Measurements from ENCODE around the gene RPP25. TPM values are rescaled to one million over a fixed set of nuclear protein-coding genes. Genes with fewer than 3 reads are reported as not detected.

RPP25 gene
- total RNA-seq, 3 donors from 2014 or later (not counting 1 experiment from before 2014, with no cell fraction given) = 0.21 to 0.84 (median 0.50) TPM

GRCh38 chr15:74997543-74997942 is 41.0 kb upstream of the RPP25 start:
- 78% methylated on average over 2 of the region's 2 CpGs for WGBS (ENCODE audit: insufficient coverage)

GRCh38 chr15:74997141-74997540 is 40.6 kb upstream of the RPP25 start:
- ATAC-seq (no peak), DNase-seq (no peak)
- H3K36me3 Mint-ChIP-seq = no peaks in the 10 kb centered on the region
- Histone ChIP-seq H3K4me1 (ENCODE audit: control insufficient read depth, insufficient read depth, low read length) (peaks cover 15% of the 10 kb centered on the region), H3K27ac (ENCODE audit: low read length) (no peak overlapping the region), H3K27me3 (ENCODE audit: control insufficient read depth, insufficient read depth, low read length) (peaks cover 20% of the 10 kb centered on the region), H3K9me3 (ENCODE audit: control insufficient read depth, insufficient read depth, low read length) (no peaks in the 10 kb centered on the region), H3K36me3 (ENCODE audit: control insufficient read depth, insufficient read depth, low read length) (no peaks in the 10 kb centered on the region), H3K4me3 (ENCODE audit: low read length) (no peak overlapping the region)
- no peak for TF ChIP-seq CTCF (IDR thresholded peaks at IDR 0.05)
- H3K27ac Mint-ChIP-seq = no peak overlapping the region
- intact Hi-C loops (cut with micrococcal nuclease) = no loop called here
- H3K27me3 Mint-ChIP-seq (ENCODE audit: low read depth in 2 of 2) = peaks cover 21 to 32% of the 10 kb centered on the region in 2 donors
- H3K9me3 Mint-ChIP-seq = no peaks in the 10 kb centered on the region
- 93% methylated on average over 2 of the region's 4 CpGs for WGBS (ENCODE audit: insufficient coverage)
- peaks cover 5 to 18% of the 10 kb centered on the region in 2 donors for H3K4me1 Mint-ChIP-seq
- H3K4me3 Mint-ChIP-seq = no peak overlapping the region

More at GRCh38 chr15:74997543-74997942, 41.0 kb upstream of the RPP25 start:
- H3K27ac ChIP-seq (ENCODE audit: low read length) = no peak overlapping the region
- no peak for TF ChIP-seq CTCF (IDR thresholded peaks at IDR 0.05)
- Mint-ChIP-seq H3K4me3 (peak overlapping the region; percentile 22), H3K27ac (no peak overlapping the region), H3K9me3 (no peaks in the 10 kb centered on the region), H3K36me3 (no peaks in the 10 kb centered on the region), H3K4me1 (peaks cover 5 to 18% of the 10 kb centered on the region in 2 donors), H3K27me3 (ENCODE audit: low read depth in 2 of 2) (peaks cover 23 to 35% of the 10 kb centered on the region in 2 donors)
- H3K4me3 ChIP-seq (ENCODE audit: low read length) = no peak overlapping the region
- no peaks in the 10 kb centered on the region for H3K36me3 ChIP-seq (ENCODE audit: control insufficient read depth, insufficient read depth, low read length)
- ATAC-seq = no peak
- no peak for DNase-seq
- no peaks in the 10 kb centered on the region for H3K9me3 ChIP-seq (ENCODE audit: control insufficient read depth, insufficient read depth, low read length)
- intact Hi-C loops (cut with micrococcal nuclease) = no loop called here
- H3K27me3 ChIP-seq (ENCODE audit: control insufficient read depth, insufficient read depth, low read length) = peaks cover 20% of the 10 kb centered on the region
- H3K4me1 ChIP-seq (ENCODE audit: control insufficient read depth, insufficient read depth, low read length) = peaks cover 15% of the 10 kb centered on the region

GRCh38 chr15:74995779-74996765 is 39.5 kb upstream of the RPP25 start:
- WGBS (ENCODE audit: insufficient coverage) = 28% methylated on average over 37 of the region's 42 CpGs
- peaks cover 21 to 32% of the 10 kb centered on the region in 2 donors for H3K27me3 Mint-ChIP-seq (ENCODE audit: low read depth in 2 of 2)

More at GRCh38 chr15:74995779-74996765, 39.5 kb upstream of the RPP25 start:
- peak overlapping the region; percentile 53 for H3K4me3 ChIP-seq (ENCODE audit: low read length)
- Mint-ChIP-seq H3K27ac (no peak overlapping the region), H3K36me3 (no peaks in the 10 kb centered on the region), H3K4me1 (peaks cover 5 to 18% of the 10 kb centered on the region in 2 donors), H3K4me3 (peak overlapping the region; percentile 86), H3K9me3 (no peaks in the 10 kb centered on the region)
- intact Hi-C loops (cut with micrococcal nuclease) = no loop called here
- H3K9me3 ChIP-seq (ENCODE audit: control insufficient read depth, insufficient read depth, low read length) = no peaks in the 10 kb centered on the region
- no peak for ATAC-seq
- peaks cover 20% of the 10 kb centered on the region for H3K27me3 ChIP-seq (ENCODE audit: control insufficient read depth, insufficient read depth, low read length)
- no peaks in the 10 kb centered on the region for H3K36me3 ChIP-seq (ENCODE audit: control insufficient read depth, insufficient read depth, low read length)
- no peak overlapping the region for H3K27ac ChIP-seq (ENCODE audit: low read length)
- peaks cover 15% of the 10 kb centered on the region for H3K4me1 ChIP-seq (ENCODE audit: control insufficient read depth, insufficient read depth, low read length)
- TF ChIP-seq CTCF (IDR thresholded peaks at IDR 0.05) = no peak
- no peak for DNase-seq

Measured in natural killer cell (primary cell).